Loucy (cell line): ENCODE data around the gene KRTAP10-5.

Experiments
- EZH2phosphoT487 ChIP-seq: fragments of 200-600 bp; IDR thresholded peaks from 2 replicates; pipeline ENCODE4 v1.6.1; 2018; ENCODE audit warnings: antibody characterized with exemption, mild to moderate bottlenecking, moderate library complexity, borderline replicate concordance
- TF ChIP-seq, protein P1 (sequence below): fragments of 200-600 bp; sonication (generic); conservative IDR thresholded peaks from 2 replicates; pipeline ENCODE4 v1.5.1; 2014; ENCODE audit warnings: mild to moderate bottlenecking, antibody characterized with exemption, low read length

DNA sequence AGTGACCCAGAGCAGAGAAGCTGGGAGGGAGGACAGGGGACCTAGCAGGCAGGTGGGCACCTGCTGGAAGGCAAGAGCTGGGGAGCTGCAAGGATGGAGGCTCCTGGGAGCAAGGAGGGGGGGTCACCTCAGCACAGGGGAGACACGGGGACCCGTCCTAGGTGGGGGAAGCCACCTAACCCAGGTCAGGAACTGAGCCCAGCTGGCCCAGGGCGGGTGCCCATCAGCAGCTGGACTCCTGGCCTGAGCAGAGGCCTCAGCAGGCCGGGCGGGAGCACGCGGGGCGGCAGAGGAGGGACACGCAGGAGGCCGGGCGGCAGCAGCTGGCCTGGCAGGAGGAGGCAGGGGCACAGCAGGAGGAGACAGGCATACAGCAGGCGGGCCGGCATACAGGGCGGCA, 41.4 kb downstream of the KRTAP10-5 start:
- TF ChIP-seq, protein P1, sequence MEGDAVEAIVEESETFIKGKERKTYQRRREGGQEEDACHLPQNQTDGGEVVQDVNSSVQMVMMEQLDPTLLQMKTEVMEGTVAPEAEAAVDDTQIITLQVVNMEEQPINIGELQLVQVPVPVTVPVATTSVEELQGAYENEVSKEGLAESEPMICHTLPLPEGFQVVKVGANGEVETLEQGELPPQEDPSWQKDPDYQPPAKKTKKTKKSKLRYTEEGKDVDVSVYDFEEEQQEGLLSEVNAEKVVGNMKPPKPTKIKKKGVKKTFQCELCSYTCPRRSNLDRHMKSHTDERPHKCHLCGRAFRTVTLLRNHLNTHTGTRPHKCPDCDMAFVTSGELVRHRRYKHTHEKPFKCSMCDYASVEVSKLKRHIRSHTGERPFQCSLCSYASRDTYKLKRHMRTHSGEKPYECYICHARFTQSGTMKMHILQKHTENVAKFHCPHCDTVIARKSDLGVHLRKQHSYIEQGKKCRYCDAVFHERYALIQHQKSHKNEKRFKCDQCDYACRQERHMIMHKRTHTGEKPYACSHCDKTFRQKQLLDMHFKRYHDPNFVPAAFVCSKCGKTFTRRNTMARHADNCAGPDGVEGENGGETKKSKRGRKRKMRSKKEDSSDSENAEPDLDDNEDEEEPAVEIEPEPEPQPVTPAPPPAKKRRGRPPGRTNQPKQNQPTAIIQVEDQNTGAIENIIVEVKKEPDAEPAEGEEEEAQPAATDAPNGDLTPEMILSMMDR = no peak
- no peak for TF ChIP-seq EZH2phosphoT487
